Lung (tissue), 12 donors: Measurements from ENCODE around the gene FCER2. TPM values are rescaled to one million over a fixed set of nuclear protein-coding genes. Genes with fewer than 3 reads are reported as not detected.

Source experiments
- ATAC-seq: fragments of 200-7000 bp; cut with Tn5 transposase; one replicate; pipeline ENCODE4 v1.9.1; 2020; ENCODE audit warnings: moderate number of reproducible peaks; ENCODE audit not compliant: insufficient read depth, low FRiP score
- DNase-seq, 3 donors: peaks; one replicate each; pipeline ENCODE4 v3.0.0-alpha.2; 2013 to 2017
- H3K27ac ChIP-seq, 2 donors: one replicate each; pipeline ENCODE4 v1.5.1; 2013; ENCODE audit warnings: mild to moderate bottlenecking in 2 of 2, moderate library complexity in 2 of 2, control low read depth in 1 of 2, inconsistent platforms in 1 of 2, low read depth in 1 of 2, low read length in 1 of 2
- H3K27me3 ChIP-seq, 3 donors: one replicate each; pipeline ENCODE4 v1.5.1; 2013; ENCODE audit warnings: low read length in 2 of 3; ENCODE audit not compliant: control insufficient read depth in 3 of 3, insufficient read depth in 3 of 3
- H3K36me3 ChIP-seq, 4 donors: one replicate each; pipeline ENCODE4 v1.5.1; 2013; ENCODE audit warnings: low read length in 4 of 4, mild to moderate bottlenecking in 1 of 4, moderate library complexity in 1 of 4; ENCODE audit not compliant: control insufficient read depth in 4 of 4, insufficient read depth in 4 of 4
- H3K4me1 ChIP-seq, 5 donors: one replicate each; pipeline ENCODE4 v1.5.1; 2013; ENCODE audit warnings: low read length in 5 of 5, mild to moderate bottlenecking in 2 of 5, moderate library complexity in 1 of 5; ENCODE audit not compliant: control insufficient read depth in 5 of 5, insufficient read depth in 5 of 5
- H3K4me3 ChIP-seq: one replicate; pipeline ENCODE4 v1.5.1; 2013; ENCODE audit warnings: mild to moderate bottlenecking, control low read depth, moderate library complexity
- H3K9ac ChIP-seq, 2 donors: one replicate each; pipeline ENCODE4 v1.5.1; 2013; ENCODE audit warnings: low read length in 2 of 2, control low read depth in 1 of 2; ENCODE audit not compliant: insufficient read depth in 1 of 2
- H3K9me3 ChIP-seq, 4 donors: one replicate each; pipeline ENCODE4 v1.5.1; 2013; ENCODE audit warnings: low read length in 3 of 4, mild to moderate bottlenecking in 1 of 4, moderate library complexity in 1 of 4; ENCODE audit not compliant: control insufficient read depth in 4 of 4, insufficient read depth in 3 of 4
- WGBS, 2 donors: extraction: QIAGEN DNeasy Blood & Tissue Kit; methylation state at CpG; one replicate each; pipeline ENCODE4 v1.1.7; 2013; 5-methylcytosine and 5-hydroxymethylcytosine counted together
- polyA plus RNA-seq, 2 donors: library from polyadenylated mRNA; stranded (reverse); fragments of 200-250 nt; gene quantifications; one replicate each; pipeline ENCODE4 v1.2.1, GENCODE V29; 2013
- total RNA-seq, 2 donors: library from RNA; depleted of rRNA in 1 of 2; stranded (reverse); fragments of >200 nt in 1 of 2; gene quantifications; one replicate each; pipeline ENCODE4 v1.2.1, GENCODE V29; 2014 to 2021
- TF ChIP-seq, protein P1 (sequence below): IDR thresholded peaks from 2 replicates; pipeline ENCODE4 v1.5.1; 2012; ENCODE audit warnings: mild to moderate bottlenecking; ENCODE audit errors: control extremely low read depth, extremely low read depth
- donor health status: control.
- donor health status: control.
- donor health status: Bipolar disorder and iron deficiency.
- donor health status: healthy.
- donor health status: DM: yes; HTN: yes; CAD: no.

Gene FCER2
- total and polyA plus RNA-seq, 4 donors, result 0.37 to 1.2 (median 0.45) TPM

DNA sequence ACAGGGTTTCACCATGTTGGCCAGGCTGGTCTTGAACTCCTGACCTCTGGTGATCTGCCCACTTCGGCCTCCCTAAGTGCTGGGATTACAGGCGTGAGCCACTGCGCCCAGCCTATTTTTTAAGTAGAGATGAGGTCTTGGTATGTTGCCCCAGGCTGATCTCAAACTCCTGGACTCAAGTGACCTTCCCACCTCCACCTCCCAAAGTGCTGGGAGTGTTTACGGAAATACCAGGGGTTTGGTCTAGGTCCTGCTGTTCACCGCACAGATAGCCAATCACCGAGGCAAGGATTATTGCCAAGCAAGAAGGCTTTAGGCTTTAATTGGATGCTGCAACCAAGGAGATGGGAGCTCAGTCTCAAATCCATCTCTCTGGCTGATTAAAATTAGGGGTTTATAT lies 18.4 kb upstream of the FCER2 start:
- H3K27me3 ChIP-seq, result no peaks in the 10 kb centered on the region
- no peak for DNase-seq
- no peak overlapping the region for H3K27ac ChIP-seq
- WGBS, 2 donors, result 84 to 92% methylated on average over 6 of the region's 6 CpGs
- TF ChIP-seq, protein P1, sequence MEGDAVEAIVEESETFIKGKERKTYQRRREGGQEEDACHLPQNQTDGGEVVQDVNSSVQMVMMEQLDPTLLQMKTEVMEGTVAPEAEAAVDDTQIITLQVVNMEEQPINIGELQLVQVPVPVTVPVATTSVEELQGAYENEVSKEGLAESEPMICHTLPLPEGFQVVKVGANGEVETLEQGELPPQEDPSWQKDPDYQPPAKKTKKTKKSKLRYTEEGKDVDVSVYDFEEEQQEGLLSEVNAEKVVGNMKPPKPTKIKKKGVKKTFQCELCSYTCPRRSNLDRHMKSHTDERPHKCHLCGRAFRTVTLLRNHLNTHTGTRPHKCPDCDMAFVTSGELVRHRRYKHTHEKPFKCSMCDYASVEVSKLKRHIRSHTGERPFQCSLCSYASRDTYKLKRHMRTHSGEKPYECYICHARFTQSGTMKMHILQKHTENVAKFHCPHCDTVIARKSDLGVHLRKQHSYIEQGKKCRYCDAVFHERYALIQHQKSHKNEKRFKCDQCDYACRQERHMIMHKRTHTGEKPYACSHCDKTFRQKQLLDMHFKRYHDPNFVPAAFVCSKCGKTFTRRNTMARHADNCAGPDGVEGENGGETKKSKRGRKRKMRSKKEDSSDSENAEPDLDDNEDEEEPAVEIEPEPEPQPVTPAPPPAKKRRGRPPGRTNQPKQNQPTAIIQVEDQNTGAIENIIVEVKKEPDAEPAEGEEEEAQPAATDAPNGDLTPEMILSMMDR, result no peak
- H3K36me3 ChIP-seq, result no peaks in the 10 kb centered on the region
- H3K4me3 ChIP-seq, result no peak overlapping the region
- no peaks in the 10 kb centered on the region for H3K4me1 ChIP-seq
- peaks cover 0 to 4% (median 0%) of the 10 kb centered on the region in 4 donors for H3K9me3 ChIP-seq
- no peak overlapping the region for H3K9ac ChIP-seq
- no peak for ATAC-seq

- WGBS, 2 donors, result 40 to 50% methylated on average over 8 of the region's 8 CpGs
- TF ChIP-seq, protein P1, result no peak
- Histone ChIP-seq H3K4me1 (no peaks in the 10 kb centered on the region), H3K27ac (no peak overlapping the region), H3K4me3 (no peak overlapping the region), H3K36me3 (no peaks in the 10 kb centered on the region), H3K9me3 (peaks cover 0 to 4% (median 0%) of the 10 kb centered on the region in 4 donors), H3K9ac (no peak overlapping the region), H3K27me3 (no peaks in the 10 kb centered on the region)
- ATAC-seq, result no peak
- DNase-seq, result no peak
Observed at GRCh38 chr19:7718668-7719067, 16.7 kb upstream of the FCER2 start.

- Histone ChIP-seq H3K27ac (no peak overlapping the region), H3K4me3 (no peak overlapping the region), H3K36me3 (no peaks in the 10 kb centered on the region), H3K4me1 (no peaks in the 10 kb centered on the region), H3K27me3 (no peaks in the 10 kb centered on the region), H3K9ac (no peak overlapping the region), H3K9me3 (peaks cover 0 to 4% (median 0%) of the 10 kb centered on the region in 4 donors)
- TF ChIP-seq, protein P1, result no peak
- WGBS, 2 donors, result 63 to 77% methylated on average over 1 of the region's 1 CpG
- ATAC-seq (no peak), DNase-seq (no peak)
Observed at GRCh38 chr19:7716762-7717161, 14.8 kb upstream of the FCER2 start.

DNA sequence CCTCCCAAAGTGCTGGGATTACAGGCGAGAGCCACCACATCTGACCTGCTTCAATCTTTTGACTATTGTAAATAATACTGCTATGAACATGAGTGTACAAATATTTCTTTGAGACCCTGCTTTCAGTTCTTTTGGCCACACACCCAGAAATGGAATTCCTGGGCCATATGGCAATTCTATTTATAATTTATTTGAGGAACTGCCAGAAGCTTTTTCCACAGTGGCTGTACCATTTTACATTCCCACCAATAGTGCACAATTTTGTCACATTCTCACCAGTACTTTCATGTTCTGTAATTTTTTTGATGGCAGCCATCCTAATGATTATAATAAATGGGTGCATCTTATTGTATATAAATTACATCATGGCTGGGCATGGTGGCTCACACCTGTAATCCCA lies 13.7 kb upstream of the FCER2 start:
- TF ChIP-seq, protein P1, result no peak
- no peak overlapping the region for H3K27ac ChIP-seq
- DNase-seq (no peak), ATAC-seq (no peak)
- H3K9me3 ChIP-seq, result peaks cover 0 to 4% (median 0%) of the 10 kb centered on the region in 4 donors
- 89 to 95% methylated on average over 1 of the region's 1 CpG for WGBS, 2 donors
- no peaks in the 10 kb centered on the region for H3K27me3 ChIP-seq
- no peak overlapping the region for H3K9ac ChIP-seq
- H3K4me3 ChIP-seq, result no peak overlapping the region
- H3K36me3 ChIP-seq, result no peaks in the 10 kb centered on the region
- H3K4me1 ChIP-seq, result no peaks in the 10 kb centered on the region
